HG02798 (cell line): ENCODE data around the gene ALOX5AP.
A peak's percentile ranks its signal among the peaks of the same experiment; 100 is the strongest.
"Not testable (repeated sequence)": the region's sequence is repeated elsewhere in the genome, so short reads cannot be mapped to it uniquely, and the experiment has no call there.

ENCODE experiments used
- ATAC-seq: cut with Tn5 transposase; IDR thresholded peaks from one replicate; pipeline ENCODE4 v1.9.1; 2021; ENCODE audit warnings: mild to moderate bottlenecking; ENCODE audit not compliant: unreplicated experiment, poor library complexity

Gene ALOX5AP

DNA sequence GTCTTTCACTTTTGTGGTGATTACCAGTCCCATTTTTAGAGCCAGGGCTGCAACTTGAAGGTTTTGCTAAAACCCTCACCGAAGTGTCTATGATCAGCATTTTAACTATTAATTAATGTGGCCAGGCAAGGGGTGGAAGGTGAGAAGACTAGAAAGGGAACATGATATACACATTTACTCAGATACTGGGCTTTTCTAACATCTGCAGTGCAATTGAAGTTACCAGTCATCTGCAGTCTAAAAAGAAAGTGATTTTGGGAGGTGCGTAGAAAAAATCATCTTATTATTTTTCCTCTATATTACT lies 481 bp downstream of the ALOX5AP start:
- ATAC-seq, result peak; percentile 14

- no peak for ATAC-seq
Measured at GRCh38 chr13:30736461-30737320, 1.3 kb downstream of the ALOX5AP start.

DNA sequence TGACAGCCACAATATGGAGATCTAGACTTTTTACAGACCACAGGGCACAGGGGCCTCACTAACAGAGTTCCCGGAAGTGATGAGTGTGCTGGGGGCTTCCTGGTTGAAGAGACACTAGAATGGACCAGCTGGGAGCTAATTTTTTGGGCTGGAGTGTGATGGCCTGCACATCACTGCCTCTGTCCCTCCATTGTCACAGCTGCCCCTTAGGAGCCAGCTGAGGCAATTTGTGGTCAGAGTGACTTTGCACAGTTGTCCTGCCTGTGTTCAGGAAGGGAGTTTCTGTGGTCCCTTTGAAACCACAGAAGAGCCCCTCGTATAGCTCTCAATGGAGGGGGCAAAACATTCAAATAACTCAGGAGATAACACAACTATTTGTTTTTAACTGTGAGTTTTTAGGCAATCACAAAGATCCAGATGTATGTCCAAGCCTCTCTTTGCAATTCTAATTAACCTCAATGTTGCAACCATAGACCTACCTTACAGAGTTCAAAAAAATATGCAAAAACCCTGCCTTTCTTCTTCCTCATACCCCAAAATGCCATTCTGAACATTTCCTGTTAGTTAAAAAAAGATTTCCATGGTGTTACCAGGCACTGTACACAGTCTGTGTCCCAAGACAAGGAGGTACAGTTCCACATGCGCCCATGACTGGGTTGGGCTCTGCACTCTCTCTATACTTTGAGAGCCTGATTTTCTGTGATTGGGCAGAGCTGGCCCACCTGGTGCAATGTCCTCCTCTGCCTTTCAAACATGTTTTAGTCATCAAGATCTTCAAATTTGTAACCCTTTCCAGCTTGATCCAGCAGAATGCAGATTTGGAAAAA lies 2.4 kb downstream of the ALOX5AP start:
- ATAC-seq, result no peak

DNA sequence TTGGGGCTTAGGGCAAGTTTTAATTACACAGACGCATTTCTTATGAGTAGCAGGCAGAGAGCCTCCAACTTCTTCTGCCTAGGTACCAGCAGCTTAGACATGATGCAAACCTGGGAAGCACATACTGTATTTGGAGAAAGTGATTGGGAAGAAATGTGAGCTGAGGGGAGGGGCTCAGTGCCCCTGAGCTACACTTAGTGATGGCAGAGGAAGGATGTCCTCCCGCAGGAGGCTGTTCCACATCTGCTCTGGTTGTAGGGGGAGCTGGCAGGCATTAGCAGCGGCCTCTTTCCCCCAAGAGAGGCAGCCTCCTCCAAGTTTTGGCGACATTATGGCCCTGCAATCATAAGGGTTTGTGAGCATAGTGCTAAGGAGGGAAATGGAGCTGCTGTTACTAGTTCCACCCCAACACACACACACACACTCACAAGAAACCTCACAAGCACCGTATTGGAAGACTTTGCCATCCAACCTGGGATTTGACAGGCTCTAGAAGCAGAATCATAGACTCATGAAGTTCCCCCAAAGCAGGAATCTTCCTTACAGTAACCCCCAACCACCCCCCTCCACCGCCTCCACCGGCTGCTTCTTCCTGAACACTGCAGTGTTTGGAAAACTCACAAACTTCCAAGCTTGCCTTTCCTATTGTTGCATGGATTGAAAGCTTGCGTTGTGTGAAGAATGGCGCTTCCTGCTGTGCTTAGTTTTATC lies 3.3 kb downstream of the ALOX5AP start:
- ATAC-seq, result no peak

GRCh38 chr13:30739237-30739528 lies 3.8 kb downstream of the ALOX5AP start:
- ATAC-seq, result no peak

GRCh38 chr13:30739761-30740642 lies 4.7 kb downstream of the ALOX5AP start:
- ATAC-seq, result no peak

- ATAC-seq, result no peak
Measured at GRCh38 chr13:30742901-30743300, 7.6 kb downstream of the ALOX5AP start.

- no peak for ATAC-seq
Measured at GRCh38 chr13:30743319-30744055, 8.1 kb downstream of the ALOX5AP start.

- peak; percentile 97 for ATAC-seq
Measured at GRCh38 chr13:30744056-30744680, 8.8 kb downstream of the ALOX5AP start.

DNA sequence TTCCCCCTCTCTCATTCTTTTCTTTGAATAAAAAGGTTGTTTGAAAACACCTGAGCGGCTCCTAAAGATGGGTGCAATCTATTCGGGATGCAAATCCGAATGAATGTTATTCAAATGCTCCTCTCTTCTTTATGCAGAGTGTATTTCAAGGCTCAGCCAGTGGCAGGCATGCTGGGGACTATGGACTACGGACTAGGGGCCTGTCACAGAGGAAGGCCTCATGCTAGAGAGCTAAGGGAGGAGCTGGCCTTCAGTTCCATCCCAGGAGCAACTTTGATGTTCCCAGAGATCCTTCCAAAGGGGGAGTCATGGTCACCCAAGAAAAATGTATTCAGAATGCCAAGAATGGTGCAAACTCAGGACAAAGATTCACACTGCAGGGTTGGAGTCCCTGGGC lies 9.3 kb downstream of the ALOX5AP start:
- peak; percentile 2 for ATAC-seq

DNA sequence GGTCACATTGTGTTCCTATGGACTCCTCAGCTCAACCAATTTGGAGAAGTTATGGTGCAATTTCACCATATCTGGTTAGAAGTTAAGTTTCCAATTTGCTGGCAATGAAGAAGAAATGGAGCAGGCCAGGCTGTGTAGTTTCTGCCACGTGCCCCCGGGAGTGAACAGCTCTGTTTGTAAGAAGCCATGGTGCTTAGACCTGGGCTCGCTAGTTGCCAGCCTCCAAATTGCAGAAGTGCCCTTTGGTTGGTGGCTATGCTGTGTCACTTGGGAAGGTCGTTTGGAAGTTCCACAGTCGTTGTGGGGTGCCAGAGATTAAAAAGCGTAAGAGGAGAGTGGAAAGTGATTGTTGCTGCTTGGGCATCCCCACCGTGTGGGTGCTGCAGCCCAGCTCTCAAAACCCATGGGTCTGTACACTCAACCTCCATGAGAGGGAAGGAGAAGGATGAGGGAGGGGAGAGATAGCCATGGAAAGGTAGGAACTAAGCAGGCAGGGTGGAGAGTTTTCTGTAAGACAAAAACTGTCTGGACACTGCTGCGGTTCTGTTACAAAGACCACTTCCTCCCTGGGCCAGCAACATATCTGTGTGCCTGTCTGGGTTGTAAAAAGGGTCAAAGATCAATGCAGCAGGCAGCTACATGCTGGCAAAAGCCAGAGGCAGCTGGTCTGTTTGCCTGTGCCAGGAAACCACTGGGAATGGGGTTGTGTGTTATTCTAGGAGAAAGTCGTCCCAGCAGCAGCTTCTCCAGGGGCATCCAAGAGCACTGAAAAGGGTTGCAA lies 10.8 kb downstream of the ALOX5AP start:
- no peak for ATAC-seq

- ATAC-seq, result no peak
Measured at GRCh38 chr13:30746791-30747190, 11.4 kb downstream of the ALOX5AP start.

GRCh38 chr13:30747845-30748244 lies 12.5 kb downstream of the ALOX5AP start:
- ATAC-seq, result not testable (repeated sequence)

GRCh38 chr13:30748717-30749116 lies 13.4 kb downstream of the ALOX5AP start:
- ATAC-seq, result no peak

DNA sequence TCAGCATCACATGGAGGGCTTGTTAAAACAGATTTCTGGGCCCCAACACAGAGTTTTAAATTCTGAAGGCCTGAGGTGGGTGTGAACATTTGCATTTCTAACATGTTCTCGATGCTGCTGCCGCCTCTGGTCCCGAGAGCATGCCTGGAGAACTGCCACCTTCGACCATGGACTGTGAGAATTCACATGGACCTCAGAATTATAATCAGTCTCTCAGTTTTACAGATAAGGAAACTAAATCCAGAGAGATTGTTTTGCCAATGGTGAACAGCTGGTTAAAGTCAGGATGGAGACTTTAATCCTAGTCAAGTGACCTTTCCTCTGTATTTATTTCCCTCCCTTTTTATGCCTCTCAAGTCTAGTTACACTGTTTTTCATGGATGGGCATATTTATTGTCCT lies 14.7 kb downstream of the ALOX5AP start:
- ATAC-seq, result no peak

GRCh38 chr13:30751183-30751933 lies 16.0 kb downstream of the ALOX5AP start:
- no peak for ATAC-seq

DNA sequence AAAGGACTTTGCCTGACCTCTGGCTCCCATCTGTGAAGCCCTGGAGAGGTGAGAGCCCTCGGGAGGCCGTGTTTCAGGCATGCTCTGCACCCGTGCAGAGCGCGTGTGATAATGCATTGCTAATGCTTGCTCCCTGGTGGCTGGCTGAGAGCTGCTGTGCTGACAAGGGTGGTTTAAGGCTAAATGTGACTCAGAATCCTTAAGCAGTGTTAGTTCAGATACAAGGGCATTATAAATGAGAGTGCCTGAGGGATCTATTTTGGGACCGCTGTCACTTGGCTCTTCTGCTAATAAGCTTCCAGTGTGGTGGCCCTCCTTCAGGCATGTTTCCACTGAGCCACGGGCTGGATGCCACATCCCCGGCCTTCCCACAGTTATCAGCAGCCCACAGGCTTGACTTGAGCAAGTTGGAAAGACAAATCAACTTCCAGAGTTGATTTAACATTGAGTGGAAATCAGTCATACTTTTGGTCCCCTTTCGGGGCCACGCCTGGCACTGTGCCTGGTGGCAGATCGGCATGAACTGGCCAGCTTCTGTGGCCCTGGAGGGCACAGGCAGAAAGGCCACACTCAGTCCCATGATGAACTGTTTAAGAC lies 17.0 kb downstream of the ALOX5AP start:
- no peak for ATAC-seq
